Activated naive CD4-positive, alpha-beta T cell treated with anti-CD3 and anti-CD28 coated beads, Interleukin-2, amount 50 U/mL, for 16 hours (primary cell): ENCODE results near the gene TMC6.

Source experiments
- DNase-seq: peaks from one replicate; pipeline ENCODE4 v3.0.0-alpha.2; 2020

The TMC6 gene

GRCh38 chr17:78064708-78065107, 63.8 kb downstream of the TMC6 start:
- DNase-seq, result no peak

- DNase-seq, result no peak
Measured at GRCh38 chr17:78063489-78063888, 65.1 kb downstream of the TMC6 start.

GRCh38 chr17:78062596-78062995, 66.0 kb downstream of the TMC6 start:
- no peak for DNase-seq
